Body of pancreas (tissue), 4 donors: ENCODE measurements around the gene SLC25A34. TPM values are rescaled to one million over a fixed set of nuclear protein-coding genes. Genes with fewer than 3 reads are reported as not detected.

Source experiments
- ATAC-seq: fragments of 150-250 bp; one replicate; pipeline ENCODE4 v1.9.1; 2016
- DNase-seq, 4 donors: peaks; one replicate each; pipeline ENCODE4 v3.0.0-alpha.2; 2019
- H3K27ac ChIP-seq, 4 donors: fragments of 200-600 bp; sonication (generic); 1 replicate in 3 of 4; 2 replicates in 1 of 4; pipeline versions ENCODE4 v1.5.1 to v1.6.1; 2016 to 2019; ENCODE audit warnings: mild to moderate bottlenecking in 1 of 4, mixed read lengths in 1 of 4, moderate library complexity in 1 of 4
- H3K27me3 ChIP-seq, 2 donors: fragments of 200-600 bp; sonication (generic); one replicate each; pipeline ENCODE4 v1.6.0; 2016; ENCODE audit warnings: mild to moderate bottlenecking in 1 of 2
- H3K36me3 ChIP-seq, 2 donors: fragments of 200-600 bp; sonication (generic); replicated peaks in 1 of 2; 2 replicates each; pipeline ENCODE4 v1.5.1; 2016; ENCODE audit warnings: low read depth in 2 of 2; ENCODE audit not compliant: insufficient read depth in 1 of 2
- H3K4me1 ChIP-seq: fragments of 200-600 bp; sonication (generic); one replicate; pipeline ENCODE4 v1.6.0; 2016
- H3K4me3 ChIP-seq, 2 donors: fragments of 200-600 bp; sonication (generic); 1 replicate in 1 of 2; 2 replicates in 1 of 2; pipeline ENCODE4 v1.5.1; 2016 to 2019
- H3K9me3 ChIP-seq, 3 donors: fragments of 200-600 bp; sonication (generic); 1 replicate in 2 of 3; 2 replicates in 1 of 3; pipeline ENCODE4 v1.5.1; 2016
- POLR2A ChIP-seq, 3 donors: fragments of 450-650 bp; IDR thresholded peaks; one replicate each; pipeline ENCODE4 v1.6.1; 2016; ENCODE audit warnings: antibody characterized with exemption in 3 of 3, mild to moderate bottlenecking in 2 of 3
- WGBS, 2 donors: methylation state at CpG; one replicate each; pipeline ENCODE4 v1.1.5; 2017; 5-methylcytosine and 5-hydroxymethylcytosine counted together
- intact Hi-C: fragments of 100-400 bp; cut with DNase I; formaldehyde crosslinking; loops from one replicate; pipeline ENCODE4 v1.15.1; 2023
- total RNA-seq, 2 donors: library from RNA; depleted of rRNA; stranded (reverse); fragments of >200 nt; gene quantifications; one replicate each; pipeline ENCODE4 v1.1.0, GENCODE V29; 2016
- TF ChIP-seq, protein P1 (sequence below), 7 experiments: fragments of 450-650 bp in 4 of 7; fragments of 200-600 bp in 3 of 7; sonication (generic) in 3 of 7; IDR thresholded peaks; one replicate each; pipeline ENCODE4 v1.5.1; 2016 to 2019; ENCODE audit warnings: antibody characterized with exemption in 7 of 7

The SLC25A34 gene
- total RNA-seq, 2 donors from 2014 or later: 5.7 to 6.9 TPM

DNA sequence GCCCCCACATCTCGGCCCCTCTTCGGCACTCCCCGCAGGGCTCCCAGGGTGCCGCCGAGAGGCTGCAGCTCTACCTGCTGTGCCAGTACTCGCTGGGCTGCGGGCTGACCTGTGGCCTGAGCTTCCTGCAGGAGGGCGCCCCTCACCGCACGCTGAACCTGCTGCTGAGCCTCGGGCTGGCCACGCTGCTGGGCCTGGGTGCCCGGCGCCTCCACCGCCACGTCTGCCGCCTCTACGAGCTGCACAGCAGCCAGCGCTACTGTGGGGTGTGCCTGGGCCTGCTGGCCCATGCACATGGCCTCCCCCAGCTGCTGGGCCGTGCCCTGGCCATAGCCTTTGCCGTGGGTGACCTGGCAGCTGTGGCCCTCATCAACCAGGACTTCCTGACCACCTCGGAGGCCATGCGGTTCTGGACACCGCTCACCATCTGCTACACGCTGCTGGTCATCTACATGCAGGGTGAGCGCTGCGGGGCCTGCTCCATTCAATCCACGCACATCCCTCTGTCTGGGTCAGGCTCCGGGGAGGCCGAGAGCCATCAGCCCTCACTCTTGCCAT is 8.1 kb downstream of the SLC25A34 start:
- 79 to 87% methylated on average over 5 to 30 of the region's 30 CpGs for WGBS, 2 donors
- Histone ChIP-seq H3K36me3 (no peaks in the 10 kb centered on the region), H3K4me3 (no peak overlapping the region), H3K27ac (no peak overlapping the region), H3K4me1 (peaks cover 11% of the 10 kb centered on the region), H3K27me3 (no peaks in the 10 kb centered on the region), H3K9me3 (no peaks in the 10 kb centered on the region)
- intact Hi-C loops: loop anchor here (10.0 kb wide), 1 partner anchor 149 kb away; no protein-coding TSS in a partner anchor
- no peak for DNase-seq
- ATAC-seq: no peak
- no peak for TF ChIP-seq POLR2A (IDR thresholded peaks at IDR 0.05)
- TF ChIP-seq, protein P1, sequence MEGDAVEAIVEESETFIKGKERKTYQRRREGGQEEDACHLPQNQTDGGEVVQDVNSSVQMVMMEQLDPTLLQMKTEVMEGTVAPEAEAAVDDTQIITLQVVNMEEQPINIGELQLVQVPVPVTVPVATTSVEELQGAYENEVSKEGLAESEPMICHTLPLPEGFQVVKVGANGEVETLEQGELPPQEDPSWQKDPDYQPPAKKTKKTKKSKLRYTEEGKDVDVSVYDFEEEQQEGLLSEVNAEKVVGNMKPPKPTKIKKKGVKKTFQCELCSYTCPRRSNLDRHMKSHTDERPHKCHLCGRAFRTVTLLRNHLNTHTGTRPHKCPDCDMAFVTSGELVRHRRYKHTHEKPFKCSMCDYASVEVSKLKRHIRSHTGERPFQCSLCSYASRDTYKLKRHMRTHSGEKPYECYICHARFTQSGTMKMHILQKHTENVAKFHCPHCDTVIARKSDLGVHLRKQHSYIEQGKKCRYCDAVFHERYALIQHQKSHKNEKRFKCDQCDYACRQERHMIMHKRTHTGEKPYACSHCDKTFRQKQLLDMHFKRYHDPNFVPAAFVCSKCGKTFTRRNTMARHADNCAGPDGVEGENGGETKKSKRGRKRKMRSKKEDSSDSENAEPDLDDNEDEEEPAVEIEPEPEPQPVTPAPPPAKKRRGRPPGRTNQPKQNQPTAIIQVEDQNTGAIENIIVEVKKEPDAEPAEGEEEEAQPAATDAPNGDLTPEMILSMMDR (IDR thresholded peaks at IDR 0.05): no peak

DNA sequence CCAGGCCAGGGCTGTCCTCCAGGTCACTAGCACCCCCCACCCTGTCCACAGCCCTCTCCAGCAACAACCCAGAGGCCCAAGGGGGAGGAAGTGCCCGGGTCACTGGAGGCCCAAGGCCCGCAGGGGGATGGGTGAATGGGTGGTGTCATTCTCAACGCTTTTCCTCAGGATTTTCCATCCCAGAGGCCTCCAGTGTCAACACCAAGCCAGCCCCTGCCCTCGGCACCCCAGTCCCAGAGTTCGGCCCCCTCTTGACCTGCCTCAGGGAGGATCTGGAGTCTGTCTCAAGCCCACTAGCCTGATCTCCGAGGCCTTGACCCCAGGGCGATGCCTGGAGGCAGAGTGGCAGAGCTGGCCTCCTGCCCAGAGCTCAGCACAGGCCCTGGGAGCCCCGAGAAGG is 11.3 kb downstream of the SLC25A34 start:
- no peaks in the 10 kb centered on the region for H3K27me3 ChIP-seq
- no peaks in the 10 kb centered on the region for H3K36me3 ChIP-seq
- 60 to 61% methylated on average over 7 to 8 of the region's 8 CpGs for WGBS, 2 donors
- TF ChIP-seq POLR2A (IDR thresholded peaks at IDR 0.05): no peak
- TF ChIP-seq, protein P1 (IDR thresholded peaks at IDR 0.05): no peak
- intact Hi-C loops: loop anchor here (10.0 kb wide), 1 partner anchor 153 kb away; no protein-coding TSS in a partner anchor
- no peak for DNase-seq
- no peak for ATAC-seq
- peaks cover 10% of the 10 kb centered on the region for H3K4me1 ChIP-seq
- no peak overlapping the region for H3K4me3 ChIP-seq
- no peaks in the 10 kb centered on the region for H3K9me3 ChIP-seq
- no peak overlapping the region for H3K27ac ChIP-seq

DNA sequence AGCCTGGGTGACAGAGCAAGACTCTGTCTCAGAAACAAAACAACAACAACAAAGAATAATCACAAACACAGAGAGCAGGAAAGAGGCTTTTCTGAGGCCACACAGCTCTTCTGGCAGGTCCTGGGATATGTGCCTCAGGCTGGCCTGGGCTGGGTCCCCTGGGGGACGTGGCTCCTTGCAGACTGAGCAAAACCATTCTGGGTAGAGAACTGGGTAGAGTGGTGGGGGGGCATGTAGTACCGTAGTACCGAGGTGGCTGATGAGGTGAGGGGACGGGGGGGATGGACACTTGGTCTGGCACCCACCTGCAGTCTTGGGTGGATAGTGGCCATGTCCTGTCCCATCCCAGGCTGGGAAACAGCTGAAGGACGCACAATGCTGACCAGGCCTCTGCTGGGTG is 12.2 kb downstream of the SLC25A34 start:
- no peaks in the 10 kb centered on the region for H3K36me3 ChIP-seq
- no peak overlapping the region for H3K27ac ChIP-seq
- peaks cover 10% of the 10 kb centered on the region for H3K4me1 ChIP-seq
- intact Hi-C loops: loop anchor here (10.0 kb wide), 1 partner anchor 153 kb away; no protein-coding TSS in a partner anchor
- WGBS, 2 donors: 69 to 94% methylated on average over 3 to 5 of the region's 5 CpGs
- TF ChIP-seq, protein P1 (IDR thresholded peaks at IDR 0.05): no peak
- no peak for TF ChIP-seq POLR2A (IDR thresholded peaks at IDR 0.05)
- no peaks in the 10 kb centered on the region for H3K27me3 ChIP-seq
- H3K4me3 ChIP-seq: no peak overlapping the region
- ATAC-seq (no peak), DNase-seq (no peak)
- no peaks in the 10 kb centered on the region for H3K9me3 ChIP-seq

DNA sequence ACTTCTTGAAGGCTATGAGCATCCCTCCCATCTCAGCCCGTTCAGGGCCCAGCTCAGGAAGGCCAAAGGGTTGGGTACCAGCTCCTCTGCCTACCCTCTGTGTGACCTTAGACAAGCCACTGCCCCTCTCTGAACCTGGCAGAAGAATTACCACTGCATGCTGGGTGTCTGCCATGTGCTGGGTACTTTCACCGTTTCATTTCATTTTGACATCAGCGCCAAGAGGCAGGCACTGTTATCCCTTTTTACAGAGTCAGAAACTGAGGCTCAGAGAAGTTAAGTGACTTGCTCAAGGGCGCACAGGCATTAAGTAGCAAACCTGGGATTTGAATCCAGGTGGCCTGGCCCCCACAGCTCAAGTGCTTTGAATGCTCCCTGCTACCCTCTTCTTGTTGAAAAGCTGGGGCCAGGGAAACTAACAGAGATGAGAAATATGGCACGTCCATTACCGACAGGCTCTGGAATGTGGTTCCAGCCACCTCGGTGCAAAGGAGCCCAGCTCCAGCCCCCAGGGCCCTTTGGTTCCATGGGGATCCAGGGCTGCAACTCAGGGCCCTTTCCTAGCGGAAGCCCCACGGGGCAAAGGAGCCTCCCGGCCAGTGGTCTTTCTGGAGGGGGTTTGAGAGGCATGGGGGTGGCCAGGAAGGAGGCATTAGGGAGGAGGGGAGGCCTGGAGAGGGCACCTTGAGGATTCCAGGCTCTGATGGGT is 12.8 kb downstream of the SLC25A34 start:
- H3K4me3 ChIP-seq: no peak overlapping the region
- no peak for DNase-seq
- H3K9me3 ChIP-seq: no peaks in the 10 kb centered on the region
- no peaks in the 10 kb centered on the region for H3K27me3 ChIP-seq
- WGBS, 2 donors: 86 to 87% methylated on average over 7 to 10 of the region's 10 CpGs
- peaks cover 10% of the 10 kb centered on the region for H3K4me1 ChIP-seq
- peak overlapping the region in 1 of 4 donors; percentile 39 for H3K27ac ChIP-seq
- intact Hi-C loops: loop anchor here (10.0 kb wide), 1 partner anchor 154 kb away; no protein-coding TSS in a partner anchor
- H3K36me3 ChIP-seq: no peaks in the 10 kb centered on the region
- TF ChIP-seq, protein P1 (IDR thresholded peaks at IDR 0.05): no peak
- TF ChIP-seq POLR2A (IDR thresholded peaks at IDR 0.05): no peak
- ATAC-seq: no peak
